MG63 (cell line): Measurements from ENCODE around the gene GRK5. TPM values are rescaled to one million over a fixed set of nuclear protein-coding genes. Genes with fewer than 3 reads are reported as not detected.

ENCODE experiments used
- DNase-seq: peaks from one replicate; pipeline ENCODE4 v3.0.0-alpha.2; 2020
- H3K27me3 ChIP-seq: fragments of 250-450 bp; sonication (Bioruptor Pico); 2 replicates; pipeline ENCODE4 v1.5.1; 2020; ENCODE audit warnings: mild to moderate bottlenecking, moderate library complexity
- H3K36me3 ChIP-seq: fragments of 250-450 bp; sonication (Bioruptor Pico); 2 replicates; pipeline ENCODE4 v1.5.1; 2020; ENCODE audit warnings: mild to moderate bottlenecking, moderate library complexity
- H3K4me3 ChIP-seq: fragments of 250-450 bp; sonication (Bioruptor Pico); 2 replicates; pipeline ENCODE4 v1.5.1; 2020; ENCODE audit warnings: mild to moderate bottlenecking, moderate library complexity
- H3K9me3 ChIP-seq: fragments of 250-450 bp; sonication (Bioruptor Pico); 2 replicates; pipeline ENCODE4 v1.5.1; 2020; ENCODE audit warnings: mild to moderate bottlenecking, moderate library complexity
- total RNA-seq: library from RNA; depleted of rRNA; stranded (reverse); fragments of >200 nt; shearing (Covaris generic); gene quantifications from 2 replicates; pipeline ENCODE4 v1.2.3, GENCODE V29; 2014; ENCODE audit warnings: low replicate concordance

GRK5 gene
- total RNA-seq, 1 experiment from 2014 or later = 22.8 TPM

GRCh38 chr10:119393421-119393820, 186.1 kb downstream of the GRK5 start:
- peaks cover 3% of the 10 kb centered on the region for H3K36me3 ChIP-seq

GRCh38 chr10:119393845-119394244, 186.5 kb downstream of the GRK5 start:
- Histone ChIP-seq H3K36me3 (peaks cover under 1% of the 10 kb centered on the region; the same call in 1 of the 2 replicates), H3K9me3 (no peaks in the 10 kb centered on the region), H3K27me3 (no peaks in the 10 kb centered on the region), H3K4me3 (no peak overlapping the region)
- DNase-seq = no peak

More at GRCh38 chr10:119393421-119393820, 186.1 kb downstream of the GRK5 start:
- no peak overlapping the region for H3K4me3 ChIP-seq
- no peaks in the 10 kb centered on the region for H3K27me3 ChIP-seq
- peaks cover under 1% of the 10 kb centered on the region; the same call in 1 of the 2 replicates for H3K9me3 ChIP-seq
- DNase-seq = no peak

GRCh38 chr10:119394657-119395279, 187.4 kb downstream of the GRK5 start:
- no peak for DNase-seq

GRCh38 chr10:119395280-119396007, 188.1 kb downstream of the GRK5 start:
- DNase-seq = no peak
- H3K27me3 ChIP-seq = no peaks in the 10 kb centered on the region
- H3K36me3 ChIP-seq = no peaks in the 10 kb centered on the region
- H3K4me3 ChIP-seq = no peak overlapping the region
- no peaks in the 10 kb centered on the region for H3K9me3 ChIP-seq

More at GRCh38 chr10:119394657-119395279, 187.4 kb downstream of the GRK5 start:
- Histone ChIP-seq H3K27me3 (no peaks in the 10 kb centered on the region), H3K36me3 (no peaks in the 10 kb centered on the region), H3K4me3 (no peak overlapping the region), H3K9me3 (no peaks in the 10 kb centered on the region)

- Histone ChIP-seq H3K27me3 (no peaks in the 10 kb centered on the region), H3K36me3 (no peaks in the 10 kb centered on the region), H3K4me3 (no peak overlapping the region), H3K9me3 (no peaks in the 10 kb centered on the region)
- no peak for DNase-seq
These were observed 188.8 kb downstream of the GRK5 start for GRCh38 chr10:119396008-119396708.

GRCh38 chr10:119396709-119397071, 189.3 kb downstream of the GRK5 start:
- Histone ChIP-seq H3K36me3 (no peaks in the 10 kb centered on the region), H3K9me3 (no peaks in the 10 kb centered on the region), H3K4me3 (no peak overlapping the region), H3K27me3 (no peaks in the 10 kb centered on the region)
- no peak for DNase-seq

GRCh38 chr10:119397416-119397815, 190.0 kb downstream of the GRK5 start:
- DNase-seq = no peak
- no peaks in the 10 kb centered on the region for H3K9me3 ChIP-seq
- no peak overlapping the region for H3K4me3 ChIP-seq
- H3K36me3 ChIP-seq = no peaks in the 10 kb centered on the region
- no peaks in the 10 kb centered on the region for H3K27me3 ChIP-seq

GRCh38 chr10:119398996-119399395, 191.6 kb downstream of the GRK5 start:
- no peak for DNase-seq
- Histone ChIP-seq H3K4me3 (no peak overlapping the region), H3K27me3 (no peaks in the 10 kb centered on the region), H3K9me3 (no peaks in the 10 kb centered on the region), H3K36me3 (no peaks in the 10 kb centered on the region)

- Histone ChIP-seq H3K27me3 (no peaks in the 10 kb centered on the region), H3K4me3 (no peak overlapping the region), H3K36me3 (no peaks in the 10 kb centered on the region), H3K9me3 (no peaks in the 10 kb centered on the region)
- no peak for DNase-seq
These were observed 192.1 kb downstream of the GRK5 start for GRCh38 chr10:119399466-119399865.

- H3K36me3 ChIP-seq = no peaks in the 10 kb centered on the region
- no peaks in the 10 kb centered on the region for H3K9me3 ChIP-seq
- DNase-seq = peak; percentile 96
- H3K4me3 ChIP-seq = no peak overlapping the region
- H3K27me3 ChIP-seq = no peaks in the 10 kb centered on the region
These were observed 194.5 kb downstream of the GRK5 start for GRCh38 chr10:119401671-119402395.

GRCh38 chr10:119403921-119404320, 196.6 kb downstream of the GRK5 start:
- H3K4me3 ChIP-seq = no peak overlapping the region
- DNase-seq = no peak
- no peaks in the 10 kb centered on the region for H3K27me3 ChIP-seq
- H3K36me3 ChIP-seq = no peaks in the 10 kb centered on the region
- H3K9me3 ChIP-seq = no peaks in the 10 kb centered on the region

GRCh38 chr10:119404719-119405519, 197.5 kb downstream of the GRK5 start:
- DNase-seq = no peak

GRCh38 chr10:119405520-119405807, 198.1 kb downstream of the GRK5 start:
- Histone ChIP-seq H3K27me3 (no peaks in the 10 kb centered on the region), H3K9me3 (no peaks in the 10 kb centered on the region), H3K36me3 (no peaks in the 10 kb centered on the region), H3K4me3 (no peak overlapping the region)
- DNase-seq = no peak

More at GRCh38 chr10:119404719-119405519, 197.5 kb downstream of the GRK5 start:
- no peaks in the 10 kb centered on the region for H3K36me3 ChIP-seq
- H3K27me3 ChIP-seq = no peaks in the 10 kb centered on the region
- H3K4me3 ChIP-seq = no peak overlapping the region
- H3K9me3 ChIP-seq = no peaks in the 10 kb centered on the region

- no peaks in the 10 kb centered on the region for H3K36me3 ChIP-seq
- no peak overlapping the region for H3K4me3 ChIP-seq
- DNase-seq = no peak
These were observed 198.8 kb downstream of the GRK5 start for GRCh38 chr10:119406137-119406536.

GRCh38 chr10:119406601-119407253, 199.4 kb downstream of the GRK5 start:
- no peaks in the 10 kb centered on the region for H3K36me3 ChIP-seq
- H3K4me3 ChIP-seq = no peak overlapping the region
- no peak for DNase-seq
- H3K27me3 ChIP-seq = no peaks in the 10 kb centered on the region
- H3K9me3 ChIP-seq = no peaks in the 10 kb centered on the region

More at GRCh38 chr10:119406137-119406536, 198.8 kb downstream of the GRK5 start:
- no peaks in the 10 kb centered on the region for H3K27me3 ChIP-seq
- no peaks in the 10 kb centered on the region for H3K9me3 ChIP-seq

GRCh38 chr10:119407254-119407777, 199.9 kb downstream of the GRK5 start:
- Histone ChIP-seq H3K9me3 (no peaks in the 10 kb centered on the region), H3K4me3 (no peak overlapping the region), H3K27me3 (no peaks in the 10 kb centered on the region), H3K36me3 (no peaks in the 10 kb centered on the region)
- no peak for DNase-seq
